HCT116 (cell line): ENCODE results near the gene SEPTIN8. TPM values are rescaled to one million over a fixed set of nuclear protein-coding genes. Genes with fewer than 3 reads are reported as not detected.

Experiments
- ATAC-seq: fragments of 200-7000 bp; cut with Tn5 transposase; 2 replicates; pipeline ENCODE4 v1.9.1; 2020; ENCODE audit warnings: mild to moderate bottlenecking, moderate library complexity
- BruUV-seq: library from RNA; stranded (reverse); fragments of 400-500 nt; replicated peaks from 2 replicates; lab custom pipeline; 2021; lab: Mats Ljungman, UMichigan
- CTCF ChIA-PET: fragments of 300-600 bp; sonication (Branson Sonifier 250); formaldehyde crosslinking; loops from one replicate; lab custom pipeline; 2021; ENCODE audit warnings: antibody characterized with exemption; lab: Charles Lee
- POLR2A ChIA-PET: fragments of 300-600, 350-600 bp; sonication (Branson Sonifier 250); formaldehyde crosslinking; loops from one replicate; lab custom pipeline; 2021; ENCODE audit warnings: antibody characterized with exemption; lab: Charles Lee
- RAD21 ChIA-PET, 2 experiments: fragments of 300-600 bp; sonication (Branson Sonifier 250); formaldehyde crosslinking; loops; one replicate each; lab custom pipeline; 2023; ENCODE audit warnings: low total read pairs in 2 of 2; ENCODE audit not compliant: uncharacterized antibody in 2 of 2, unreplicated experiment in 2 of 2, low non-redundant PET in 1 of 2; lab: Charles Lee
- DNase-seq: peaks from one replicate; pipeline ENCODE4 v3.0.0-alpha.2; 2010; ENCODE audit warnings: low read depth, low spot score
- H2AFZ ChIP-seq: fragments of 200-600 bp; shearing (Covaris generic), sonication (generic); 2 replicates; pipeline ENCODE4 v1.6.1; 2017; ENCODE audit warnings: low read depth, mixed run types, mixed read lengths, antibody characterized with exemption, low read length; ENCODE audit not compliant: poor library complexity, severe bottlenecking
- H3K27ac ChIP-seq: 2 replicates; pipeline ENCODE4 v1.5.1; 2012; ENCODE audit warnings: low read depth, low read length
- H3K27me3 ChIP-seq: fragments of 200-600 bp; sonication (generic); 2 replicates; pipeline ENCODE4 v1.6.1; 2016; ENCODE audit warnings: mixed run types, low read length, mixed read lengths; ENCODE audit not compliant: insufficient read depth
- H3K36me3 ChIP-seq, 2 experiments: fragments of 200-500 bp in 1 of 2; fragments of 200-600 bp in 1 of 2; sonication (Bioruptor generic) in 1 of 2; sonication (generic) in 1 of 2; 2 replicates each; pipeline versions ENCODE4 v1.5.1 to v1.6.1; 2014 to 2016; ENCODE audit warnings: low read length in 2 of 2, inconsistent platforms in 1 of 2, mixed read lengths in 1 of 2, mixed run types in 1 of 2; ENCODE audit not compliant: insufficient read depth in 2 of 2, control insufficient read depth in 1 of 2
- H3K4me1 ChIP-seq, 2 experiments: fragments of 200-600 bp in 1 of 2; sonication (generic) in 1 of 2; 2 replicates each; pipeline versions ENCODE4 v1.5.1 to v1.6.1; 2012 to 2017; ENCODE audit warnings: low read length in 2 of 2, inconsistent platforms in 1 of 2, mild to moderate bottlenecking in 1 of 2, mixed read lengths in 1 of 2, mixed run types in 1 of 2, moderate library complexity in 1 of 2; ENCODE audit not compliant: insufficient read depth in 2 of 2, control insufficient read depth in 1 of 2
- H3K4me2 ChIP-seq: fragments of 200-600 bp; sonication (generic); 2 replicates; pipeline ENCODE4 v1.6.1; 2017; ENCODE audit warnings: mixed run types, low read length, mixed read lengths
- H3K4me3 ChIP-seq, 2 experiments: fragments of 200-600 bp in 1 of 2; sonication (generic) in 1 of 2; replicated peaks in 1 of 2; 2 replicates each; pipeline ENCODE4 v1.5.1; 2011 to 2016; ENCODE audit warnings: low read length in 2 of 2, control low read depth in 1 of 2, low read depth in 1 of 2, mild to moderate bottlenecking in 1 of 2, mixed read lengths in 1 of 2, mixed run types in 1 of 2
- H3K79me2 ChIP-seq: fragments of 200-600 bp; sonication (generic); 2 replicates; pipeline ENCODE4 v1.6.1; 2017; ENCODE audit warnings: mild to moderate bottlenecking, mixed run types, low read length, moderate library complexity, mixed read lengths; ENCODE audit not compliant: insufficient read depth
- H3K9ac ChIP-seq: fragments of 200-600 bp; sonication (generic); 2 replicates; pipeline ENCODE4 v1.6.1; 2016; ENCODE audit warnings: low read length, mixed read lengths
- H3K9me2 ChIP-seq: fragments of 200-600 bp; sonication (generic), shearing (Covaris generic); 2 replicates; pipeline ENCODE4 v1.6.1; 2017; ENCODE audit warnings: mixed run types, mild to moderate bottlenecking, moderate library complexity; ENCODE audit not compliant: insufficient read depth
- H3K9me3 ChIP-seq, 2 experiments: fragments of 200-500 bp in 1 of 2; fragments of 200-600 bp in 1 of 2; sonication (Bioruptor generic) in 1 of 2; sonication (generic) in 1 of 2; 2 replicates each; pipeline ENCODE4 v1.6.1; 2014 to 2017; ENCODE audit warnings: low read length in 2 of 2, mixed read lengths in 2 of 2, inconsistent platforms in 1 of 2, low read depth in 1 of 2, mild to moderate bottlenecking in 1 of 2, mixed run types in 1 of 2, moderate library complexity in 1 of 2; ENCODE audit not compliant: control insufficient read depth in 1 of 2, insufficient read depth in 1 of 2
- H4K20me1 ChIP-seq: fragments of 200-600 bp; sonication (generic), shearing (Covaris generic); 2 replicates; pipeline ENCODE4 v1.6.1; 2017; ENCODE audit warnings: mixed run types, mild to moderate bottlenecking, moderate library complexity; ENCODE audit not compliant: insufficient read depth
- CBX3 ChIP-seq: IDR thresholded peaks from 2 replicates; pipeline ENCODE4 v1.6.1; 2012; ENCODE audit warnings: low read depth
- ELF1 ChIP-seq: IDR thresholded peaks from 2 replicates; pipeline ENCODE4 v1.6.1; 2012; ENCODE audit warnings: low read depth, borderline replicate concordance
- EZH2 ChIP-seq: fragments of 200-600 bp; sonication (generic); IDR thresholded peaks from 2 replicates; pipeline ENCODE4 v1.6.1; 2017; ENCODE audit warnings: antibody characterized with exemption, mixed run types
- FOSL1 ChIP-seq: IDR thresholded peaks from 2 replicates; pipeline ENCODE4 v1.6.1; 2012; ENCODE audit warnings: low read depth
- POLR2AphosphoS5 ChIP-seq: IDR thresholded peaks from 2 replicates; pipeline ENCODE4 v1.6.1; 2011; ENCODE audit warnings: mild to moderate bottlenecking, low read depth, low read length, moderate library complexity
- RAD21 ChIP-seq: IDR thresholded peaks from 2 replicates; pipeline ENCODE4 v1.6.1; 2012; ENCODE audit warnings: low read depth, mild to moderate bottlenecking
- SIN3A ChIP-seq: IDR thresholded peaks from 2 replicates; pipeline ENCODE4 v1.6.1; 2012; ENCODE audit warnings: low read depth
- TCF7L2 ChIP-seq: IDR thresholded peaks from 2 replicates; pipeline ENCODE4 v1.7.0; 2011; ENCODE audit warnings: borderline replicate concordance, inconsistent platforms; ENCODE audit not compliant: insufficient read depth, insufficient read length; ENCODE audit errors: extremely low read depth
- YY1 ChIP-seq: IDR thresholded peaks from 2 replicates; pipeline ENCODE4 v1.6.1; 2011; ENCODE audit warnings: low read length, low read depth, moderate library complexity, mild to moderate bottlenecking; ENCODE audit not compliant: insufficient replicate concordance; ENCODE audit errors: extremely low read depth
- intact Hi-C: fragments of 100-400 bp; cut with micrococcal nuclease; formaldehyde crosslinking; loops from 2 replicates; pipeline ENCODE4 v1.10.0; 2022
- total RNA-seq: library from RNA; stranded (reverse); gene quantifications from one replicate; pipeline ENCODE4 v1.2.1, GENCODE V29; 2021; ENCODE audit not compliant: unreplicated experiment
- TF ChIP-seq, protein P1 (sequence below), 3 experiments: fragments of 200-600 bp in 1 of 3; sonication (generic) in 1 of 3; IDR thresholded peaks in 2 of 3; conservative IDR thresholded peaks in 1 of 3; 2 replicates each; pipeline ENCODE4 v1.5.1; 2012 to 2017; ENCODE audit warnings: low read depth in 2 of 3, low read length in 2 of 3, antibody characterized with exemption in 1 of 3, borderline replicate concordance in 1 of 3, control low read depth in 1 of 3, mild to moderate bottlenecking in 1 of 3, mixed read lengths in 1 of 3, mixed run types in 1 of 3, moderate library complexity in 1 of 3; ENCODE audit not compliant: insufficient read depth in 1 of 3
- TF ChIP-seq, protein P2 (sequence below): IDR thresholded peaks from 2 replicates; pipeline ENCODE4 v1.6.1; 2012; ENCODE audit warnings: low read depth
- TF ChIP-seq, protein P3 (sequence below): IDR thresholded peaks from 2 replicates; pipeline ENCODE4 v1.6.1; 2012

SEPTIN8 gene
- total RNA-seq, 1 experiment from 2014 or later = 34.6 TPM

DNA sequence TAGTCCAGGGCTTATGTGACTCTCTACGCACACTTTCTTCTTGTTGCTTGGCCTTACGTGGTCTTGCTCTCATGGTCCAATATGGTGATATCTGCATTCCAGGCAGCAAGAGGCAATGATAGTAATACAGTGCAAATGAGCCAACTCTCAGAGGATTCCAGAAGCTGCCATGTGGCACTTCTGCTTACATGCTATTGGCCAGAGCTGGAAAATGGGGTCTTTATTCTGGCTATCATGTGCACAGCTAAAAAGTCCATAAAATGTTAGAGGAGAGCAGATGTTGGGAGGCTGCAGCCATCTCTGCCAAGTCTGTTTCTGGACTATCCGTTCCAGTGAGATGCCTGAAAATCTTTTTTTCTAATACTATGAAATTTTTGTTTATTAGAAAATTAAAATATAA is 2.9 kb upstream of the SEPTIN8 start:
- Histone ChIP-seq H3K9ac (no peak overlapping the region), H3K4me3 (no peak overlapping the region), H3K36me3 (no peaks in the 10 kb centered on the region), H2AFZ (no peak overlapping the region)
- RAD21 ChIA-PET = no interaction called here
- TF ChIP-seq TCF7L2 (no peak), SIN3A (no peak), ELF1 (no peak), POLR2AphosphoS5 (no peak), FOSL1 (no peak), EZH2 (no peak), CBX3 (no peak), YY1 (no peak), RAD21 (no peak)
- TF ChIP-seq, protein P1, sequence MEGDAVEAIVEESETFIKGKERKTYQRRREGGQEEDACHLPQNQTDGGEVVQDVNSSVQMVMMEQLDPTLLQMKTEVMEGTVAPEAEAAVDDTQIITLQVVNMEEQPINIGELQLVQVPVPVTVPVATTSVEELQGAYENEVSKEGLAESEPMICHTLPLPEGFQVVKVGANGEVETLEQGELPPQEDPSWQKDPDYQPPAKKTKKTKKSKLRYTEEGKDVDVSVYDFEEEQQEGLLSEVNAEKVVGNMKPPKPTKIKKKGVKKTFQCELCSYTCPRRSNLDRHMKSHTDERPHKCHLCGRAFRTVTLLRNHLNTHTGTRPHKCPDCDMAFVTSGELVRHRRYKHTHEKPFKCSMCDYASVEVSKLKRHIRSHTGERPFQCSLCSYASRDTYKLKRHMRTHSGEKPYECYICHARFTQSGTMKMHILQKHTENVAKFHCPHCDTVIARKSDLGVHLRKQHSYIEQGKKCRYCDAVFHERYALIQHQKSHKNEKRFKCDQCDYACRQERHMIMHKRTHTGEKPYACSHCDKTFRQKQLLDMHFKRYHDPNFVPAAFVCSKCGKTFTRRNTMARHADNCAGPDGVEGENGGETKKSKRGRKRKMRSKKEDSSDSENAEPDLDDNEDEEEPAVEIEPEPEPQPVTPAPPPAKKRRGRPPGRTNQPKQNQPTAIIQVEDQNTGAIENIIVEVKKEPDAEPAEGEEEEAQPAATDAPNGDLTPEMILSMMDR (IDR thresholded peaks at IDR 0.05 in 2 of 3, conservative IDR thresholded peaks at IDR 0.05 in 1 of 3; ENCODE audit: borderline replicate concordance in 1 of 3, insufficient read depth in 1 of 3, low read depth in 2 of 3, low read length in 2 of 3) = no peak
- TF ChIP-seq, protein P2, sequence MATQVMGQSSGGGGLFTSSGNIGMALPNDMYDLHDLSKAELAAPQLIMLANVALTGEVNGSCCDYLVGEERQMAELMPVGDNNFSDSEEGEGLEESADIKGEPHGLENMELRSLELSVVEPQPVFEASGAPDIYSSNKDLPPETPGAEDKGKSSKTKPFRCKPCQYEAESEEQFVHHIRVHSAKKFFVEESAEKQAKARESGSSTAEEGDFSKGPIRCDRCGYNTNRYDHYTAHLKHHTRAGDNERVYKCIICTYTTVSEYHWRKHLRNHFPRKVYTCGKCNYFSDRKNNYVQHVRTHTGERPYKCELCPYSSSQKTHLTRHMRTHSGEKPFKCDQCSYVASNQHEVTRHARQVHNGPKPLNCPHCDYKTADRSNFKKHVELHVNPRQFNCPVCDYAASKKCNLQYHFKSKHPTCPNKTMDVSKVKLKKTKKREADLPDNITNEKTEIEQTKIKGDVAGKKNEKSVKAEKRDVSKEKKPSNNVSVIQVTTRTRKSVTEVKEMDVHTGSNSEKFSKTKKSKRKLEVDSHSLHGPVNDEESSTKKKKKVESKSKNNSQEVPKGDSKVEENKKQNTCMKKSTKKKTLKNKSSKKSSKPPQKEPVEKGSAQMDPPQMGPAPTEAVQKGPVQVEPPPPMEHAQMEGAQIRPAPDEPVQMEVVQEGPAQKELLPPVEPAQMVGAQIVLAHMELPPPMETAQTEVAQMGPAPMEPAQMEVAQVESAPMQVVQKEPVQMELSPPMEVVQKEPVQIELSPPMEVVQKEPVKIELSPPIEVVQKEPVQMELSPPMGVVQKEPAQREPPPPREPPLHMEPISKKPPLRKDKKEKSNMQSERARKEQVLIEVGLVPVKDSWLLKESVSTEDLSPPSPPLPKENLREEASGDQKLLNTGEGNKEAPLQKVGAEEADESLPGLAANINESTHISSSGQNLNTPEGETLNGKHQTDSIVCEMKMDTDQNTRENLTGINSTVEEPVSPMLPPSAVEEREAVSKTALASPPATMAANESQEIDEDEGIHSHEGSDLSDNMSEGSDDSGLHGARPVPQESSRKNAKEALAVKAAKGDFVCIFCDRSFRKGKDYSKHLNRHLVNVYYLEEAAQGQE = no peak
- TF ChIP-seq, protein P3, sequence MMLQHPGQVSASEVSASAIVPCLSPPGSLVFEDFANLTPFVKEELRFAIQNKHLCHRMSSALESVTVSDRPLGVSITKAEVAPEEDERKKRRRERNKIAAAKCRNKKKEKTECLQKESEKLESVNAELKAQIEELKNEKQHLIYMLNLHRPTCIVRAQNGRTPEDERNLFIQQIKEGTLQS = no peak
- TF ChIP-seq, all 23 proteins: peak for 0
- Histone ChIP-seq H3K9me2 (no peaks in the 10 kb centered on the region), H3K9me3 (no peaks in the 10 kb centered on the region), H3K4me2 (no peak overlapping the region), H3K27ac (no peak overlapping the region), H4K20me1 (no peaks in the 10 kb centered on the region), H3K27me3 (no peaks in the 10 kb centered on the region), H3K79me2 (peaks cover 13% of the 10 kb centered on the region), H3K4me1 (peaks cover 6 to 25% of the 10 kb centered on the region in 2 experiments)
- intact Hi-C loops = no loop called here
- POLR2A ChIA-PET = no interaction called here
- CTCF ChIA-PET = no interaction called here
- DNase-seq = no peak
- no peak for ATAC-seq
- no TSS peak for BruUV-seq
